Anterior cingulate cortex (tissue), 58 donors: Measurements from ENCODE around the gene LPP.

Experiments used
- DNase-seq, 58 donors: peaks; one replicate each; lab custom pipeline; 2025; lab: John Stamatoyannopoulos, UW

The LPP gene

DNA sequence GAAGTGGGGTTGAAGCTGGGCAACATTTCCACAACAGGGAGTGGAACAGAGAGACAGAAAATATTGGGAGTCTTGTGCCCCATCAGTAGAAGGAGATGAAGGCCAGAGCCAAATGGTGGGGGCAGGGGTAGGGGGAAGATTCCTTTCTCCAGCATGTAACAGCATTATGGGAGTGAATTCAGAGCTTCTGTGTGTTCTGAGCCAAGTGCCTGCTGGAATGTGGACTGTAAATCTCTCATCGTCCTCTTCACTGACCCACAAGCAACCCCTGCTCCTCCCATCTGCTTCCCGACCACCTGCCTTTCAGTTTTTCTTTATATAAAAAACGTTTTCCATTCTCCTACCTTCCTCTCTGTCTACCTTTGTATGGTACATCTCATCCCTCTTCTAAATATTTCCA lies 673.6 kb downstream of the LPP start:
- DNase-seq = no peak

DNA sequence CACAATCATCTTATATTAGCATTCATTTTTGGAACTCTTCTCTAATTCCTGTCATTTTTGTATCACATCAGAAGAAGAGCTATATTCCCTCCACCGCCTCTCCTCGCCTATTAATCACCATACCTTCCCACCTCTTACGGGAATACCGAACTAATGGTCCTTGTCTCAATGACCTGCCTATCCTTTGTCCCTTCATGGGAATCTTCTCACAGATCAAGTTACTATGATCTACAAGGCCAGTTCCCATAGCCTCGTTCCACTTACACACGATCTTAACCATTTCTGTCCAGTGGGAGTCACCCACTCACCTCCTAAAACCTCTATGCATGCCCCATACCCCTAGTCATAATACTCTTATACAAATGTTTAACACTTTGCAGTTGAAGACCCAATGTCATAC lies 675.2 kb downstream of the LPP start:
- DNase-seq = no peak

DNA sequence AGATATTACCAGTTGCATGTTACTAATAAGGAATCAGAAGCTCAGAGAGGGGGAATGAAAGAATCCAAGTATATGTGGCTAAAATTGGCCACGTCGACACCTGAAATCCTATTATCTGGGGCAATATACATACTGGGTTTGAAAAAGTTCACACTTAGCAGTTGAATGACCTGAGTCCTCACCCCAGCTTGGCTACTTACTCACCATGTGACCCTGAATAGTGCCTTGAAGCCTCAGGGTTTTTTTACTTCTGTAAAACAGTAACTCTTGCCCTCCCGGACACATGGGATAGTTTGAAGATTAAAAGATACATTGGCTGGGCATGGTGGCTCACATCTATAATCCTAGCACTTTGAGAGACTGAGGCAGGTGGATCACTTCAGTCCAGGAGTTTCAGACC lies 675.6 kb downstream of the LPP start:
- DNase-seq = no peak

DNA sequence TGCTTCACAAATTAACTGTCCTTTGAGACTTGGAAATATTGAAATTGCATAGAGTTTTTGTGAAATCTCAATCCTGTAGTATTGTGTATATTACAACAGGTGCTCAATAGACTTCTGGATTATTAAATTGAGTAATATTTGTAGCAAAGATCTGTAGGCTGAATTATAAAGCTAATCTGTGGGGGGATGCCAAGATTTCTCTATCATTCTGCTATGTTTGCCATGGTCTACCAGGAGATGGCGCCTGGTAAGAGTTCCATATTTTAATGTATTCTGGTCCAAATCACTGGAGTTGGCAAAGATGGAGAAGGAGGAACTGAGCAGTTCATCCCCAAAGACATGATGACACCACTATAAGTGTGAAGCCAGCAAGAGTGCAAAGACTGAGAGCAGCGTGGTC lies 676.9 kb downstream of the LPP start:
- DNase-seq = no peak

DNA sequence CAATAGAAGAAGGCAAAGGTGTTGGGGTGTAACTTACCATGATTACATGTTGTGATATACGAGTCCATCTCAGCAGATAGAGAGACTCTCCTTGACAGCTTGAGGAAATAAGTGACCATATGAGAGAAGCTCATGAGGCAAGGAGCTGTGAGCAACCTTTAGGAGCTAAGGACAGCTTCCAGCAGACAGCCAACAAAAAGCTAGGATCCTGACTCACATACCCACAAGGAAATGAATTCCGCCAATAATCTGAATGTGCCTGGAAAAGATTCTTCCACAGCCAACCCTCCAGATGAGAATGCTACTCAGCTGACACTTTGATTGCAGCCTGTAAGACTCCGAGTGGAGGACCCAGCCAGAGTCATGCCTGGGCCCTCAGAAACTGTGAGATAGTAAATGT lies 678.2 kb downstream of the LPP start:
- DNase-seq = no peak

DNA sequence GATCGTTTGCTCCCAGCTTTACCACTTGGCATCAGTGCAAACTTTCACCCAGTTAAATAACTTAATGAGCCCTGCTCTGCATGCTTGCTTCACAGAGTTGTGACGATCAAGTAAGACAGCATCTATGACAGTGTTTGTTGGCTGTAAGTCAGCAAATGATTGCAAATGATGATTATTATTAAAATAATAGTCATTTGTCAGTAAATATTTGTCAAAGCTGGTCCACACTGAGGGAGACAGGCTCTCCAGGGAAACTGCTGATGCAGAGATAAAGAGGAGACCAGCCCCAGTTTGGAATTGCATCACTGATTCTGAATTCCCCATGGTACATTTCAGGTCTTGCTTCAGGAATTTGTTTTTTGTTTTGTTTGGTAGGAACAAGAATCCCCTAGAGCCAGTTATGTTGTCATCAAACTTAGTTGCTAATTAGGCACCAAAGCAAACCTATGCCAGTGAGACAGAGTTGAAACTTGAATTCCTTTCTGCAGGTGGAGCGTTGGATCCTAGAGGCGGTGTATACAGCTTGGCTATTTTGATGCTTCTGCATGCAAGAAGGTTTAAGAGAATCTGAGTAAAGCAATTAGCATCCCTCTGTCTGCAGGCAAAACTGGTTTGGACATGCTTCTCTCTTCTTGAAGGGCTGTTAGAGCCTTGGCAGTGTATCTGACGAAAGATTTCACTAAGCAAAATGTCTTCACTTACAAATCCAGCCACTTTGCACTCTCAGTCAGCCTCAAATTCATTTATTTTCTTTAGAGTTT lies 679.2 kb downstream of the LPP start:
- DNase-seq = no peak

DNA sequence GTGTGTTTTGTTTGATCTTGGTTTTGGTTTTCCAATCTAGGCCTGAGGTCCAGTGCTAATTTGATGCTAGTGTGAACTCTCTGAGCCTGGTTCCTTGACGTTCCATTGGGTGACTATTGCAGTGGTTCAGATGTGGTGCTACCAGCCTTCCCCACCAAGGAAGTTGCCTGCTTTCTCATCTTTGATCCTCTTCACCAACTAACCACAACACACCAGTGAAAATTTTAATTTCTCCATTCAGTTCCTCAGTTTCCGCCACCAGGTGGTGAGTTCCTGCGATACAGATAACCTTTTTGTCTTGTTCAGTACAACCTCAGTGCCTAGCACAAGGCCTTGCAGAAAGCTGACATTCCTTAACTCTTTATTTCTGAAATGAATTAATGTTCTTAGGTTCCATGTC lies 680.4 kb downstream of the LPP start:
- DNase-seq = no peak

DNA sequence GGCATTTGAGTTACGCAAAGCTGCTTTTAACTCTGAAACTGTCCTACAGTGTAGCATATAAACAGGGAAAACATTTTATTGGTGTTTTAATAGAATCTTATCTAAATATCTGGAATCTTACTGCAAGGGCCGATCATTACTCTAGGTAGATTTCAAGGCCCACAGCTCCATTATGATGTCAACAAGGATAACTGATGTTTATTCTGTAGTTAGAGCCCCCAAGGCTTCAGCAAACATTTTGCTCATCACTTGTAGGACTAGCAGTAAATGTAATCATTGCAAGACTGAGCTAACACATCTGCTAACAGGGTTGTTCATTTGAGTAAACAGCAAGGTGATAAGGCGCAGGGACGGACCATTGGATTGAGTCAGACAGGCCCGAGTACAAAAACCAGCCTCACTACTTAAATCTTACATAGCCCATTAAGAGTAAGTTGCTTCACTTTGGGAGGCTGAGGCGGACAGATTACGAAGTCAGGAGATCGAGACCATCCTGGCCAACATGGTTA lies 685.3 kb downstream of the LPP start:
- no peak for DNase-seq

DNA sequence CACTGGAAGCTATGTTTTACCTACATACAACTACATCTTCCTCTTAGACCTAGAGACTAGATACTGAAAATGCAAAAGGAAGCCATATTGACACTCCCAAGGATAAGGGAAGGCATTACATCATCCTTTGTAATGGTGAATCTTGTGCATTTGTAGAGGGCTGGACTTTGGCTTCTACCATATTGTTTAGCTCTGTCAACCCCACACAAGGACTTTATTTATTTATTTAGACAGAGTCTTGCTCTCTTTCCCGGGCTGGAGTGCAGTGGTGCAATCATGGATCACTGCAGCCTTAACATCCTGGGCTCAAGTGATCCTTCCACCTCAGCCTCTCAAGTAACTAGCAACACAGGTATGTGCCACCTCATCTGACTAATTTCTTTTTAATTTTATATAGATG lies 686.3 kb downstream of the LPP start:
- DNase-seq = no peak

- DNase-seq = no peak
Observed at GRCh38 chr3:188841906-188842305, 687.9 kb downstream of the LPP start.

DNA sequence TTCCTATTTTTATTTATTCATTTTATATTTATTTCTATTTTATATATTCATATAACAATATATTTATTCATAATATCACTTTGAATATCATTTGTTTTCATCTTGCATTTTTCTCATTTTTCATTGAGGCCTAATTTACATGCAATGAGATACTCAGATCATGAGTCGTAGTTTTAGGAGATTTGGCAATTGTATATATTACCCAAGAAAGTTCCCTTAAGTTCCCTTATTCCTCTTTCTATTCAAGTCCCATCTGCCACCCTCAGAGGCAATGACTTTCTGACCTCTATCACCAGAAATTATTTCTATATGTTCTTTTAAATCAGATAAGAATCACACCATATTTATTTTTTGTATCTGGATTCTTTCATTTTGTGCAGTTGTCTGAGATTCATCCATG lies 688.7 kb downstream of the LPP start:
- no peak for DNase-seq

DNA sequence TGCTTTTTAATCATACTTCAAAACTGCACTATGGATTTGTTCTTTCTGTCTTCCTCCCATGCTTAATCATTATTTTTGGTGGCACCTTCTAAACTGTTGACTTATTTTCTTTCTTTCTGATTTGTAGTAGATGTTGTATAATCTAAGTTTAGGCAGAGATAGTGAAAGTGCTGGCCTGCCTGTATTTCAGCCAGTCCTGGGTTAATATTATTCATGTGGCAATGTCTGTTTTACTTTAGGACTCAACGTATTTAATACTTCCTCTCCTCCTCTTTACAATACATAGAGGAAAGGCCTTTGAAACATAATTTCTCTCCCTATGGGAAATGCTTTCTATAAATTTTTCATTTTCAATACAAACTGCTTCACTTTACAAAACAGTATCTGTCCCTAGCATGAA lies 690.1 kb downstream of the LPP start:
- no peak for DNase-seq

- no peak for DNase-seq
Observed at GRCh38 chr3:188845514-188845913, 691.6 kb downstream of the LPP start.

- no peak for DNase-seq
Observed at GRCh38 chr3:188848947-188849346, 695.0 kb downstream of the LPP start.

GRCh38 chr3:188853856-188854771 lies 700.2 kb downstream of the LPP start:
- peak in 15 of 58 donors; percentile 4 to 62 (median 31) for DNase-seq

- DNase-seq = no peak
Observed at GRCh38 chr3:188854772-188855149, 700.8 kb downstream of the LPP start.

DNA sequence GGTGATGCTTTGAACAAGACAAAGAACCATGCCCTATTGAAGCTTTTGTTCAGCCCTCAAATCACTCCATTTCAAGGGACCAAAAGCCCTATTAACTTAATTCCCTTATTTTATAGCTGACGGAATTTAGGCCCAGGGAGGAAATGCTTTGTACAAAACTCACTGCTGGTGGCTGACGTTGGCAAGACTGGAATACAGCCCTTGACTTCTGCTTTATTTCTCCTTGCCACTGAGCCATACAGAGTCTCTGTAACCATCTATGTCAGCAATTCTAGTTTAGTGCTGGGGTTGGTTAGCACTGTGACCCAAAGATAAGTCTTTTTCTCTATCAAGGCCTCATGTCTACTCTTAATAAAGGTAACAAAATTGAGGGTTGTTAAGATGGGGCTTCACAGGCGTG lies 701.7 kb downstream of the LPP start:
- no peak for DNase-seq

- no peak for DNase-seq
Observed at GRCh38 chr3:188860147-188860546, 706.2 kb downstream of the LPP start.

GRCh38 chr3:188861842-188862744 lies 708.1 kb downstream of the LPP start:
- no peak for DNase-seq

GRCh38 chr3:188863999-188864406 lies 710.0 kb downstream of the LPP start:
- no peak for DNase-seq
